ENCODE results near the gene DYDC2.
"Not testable (repeated sequence)": the region's sequence is repeated elsewhere in the genome, so short reads cannot be mapped to it uniquely, and the experiment has no call there.

DNA sequence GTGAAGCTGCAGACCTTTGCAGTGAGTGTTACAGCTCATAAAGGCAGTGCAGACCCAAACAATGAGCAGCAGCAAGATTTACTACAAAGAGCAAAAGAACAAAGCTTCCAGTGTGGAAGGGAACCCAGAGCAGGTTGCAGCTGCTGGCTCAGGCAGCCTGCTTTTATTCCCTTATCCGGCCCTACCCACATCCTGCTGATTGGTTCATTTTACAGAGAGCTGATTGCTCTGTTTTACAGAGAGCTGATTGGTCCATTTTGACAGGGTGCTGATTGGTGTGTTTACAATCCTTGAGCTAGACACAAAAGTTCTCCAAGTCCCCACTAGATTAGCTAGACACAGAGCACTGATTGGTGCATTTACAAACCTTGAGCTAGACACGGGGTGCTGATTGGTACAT, 2.3 kb downstream of the DYDC2 start:
- TF ChIP-seq, protein P1, sequence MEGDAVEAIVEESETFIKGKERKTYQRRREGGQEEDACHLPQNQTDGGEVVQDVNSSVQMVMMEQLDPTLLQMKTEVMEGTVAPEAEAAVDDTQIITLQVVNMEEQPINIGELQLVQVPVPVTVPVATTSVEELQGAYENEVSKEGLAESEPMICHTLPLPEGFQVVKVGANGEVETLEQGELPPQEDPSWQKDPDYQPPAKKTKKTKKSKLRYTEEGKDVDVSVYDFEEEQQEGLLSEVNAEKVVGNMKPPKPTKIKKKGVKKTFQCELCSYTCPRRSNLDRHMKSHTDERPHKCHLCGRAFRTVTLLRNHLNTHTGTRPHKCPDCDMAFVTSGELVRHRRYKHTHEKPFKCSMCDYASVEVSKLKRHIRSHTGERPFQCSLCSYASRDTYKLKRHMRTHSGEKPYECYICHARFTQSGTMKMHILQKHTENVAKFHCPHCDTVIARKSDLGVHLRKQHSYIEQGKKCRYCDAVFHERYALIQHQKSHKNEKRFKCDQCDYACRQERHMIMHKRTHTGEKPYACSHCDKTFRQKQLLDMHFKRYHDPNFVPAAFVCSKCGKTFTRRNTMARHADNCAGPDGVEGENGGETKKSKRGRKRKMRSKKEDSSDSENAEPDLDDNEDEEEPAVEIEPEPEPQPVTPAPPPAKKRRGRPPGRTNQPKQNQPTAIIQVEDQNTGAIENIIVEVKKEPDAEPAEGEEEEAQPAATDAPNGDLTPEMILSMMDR (IDR thresholded peaks at IDR 0.05): not testable (repeated sequence)
- not testable (repeated sequence) for TF ChIP-seq EZH2, EZH2phosphoT487 (IDR thresholded peaks at IDR 0.05)

Data from neural progenitor cell (in vitro differentiated cells).